Left ventricle myocardium superior (tissue), 1 donor: ENCODE results near the gene LRRC15. TPM values are rescaled to one million over a fixed set of nuclear protein-coding genes. Genes with fewer than 3 reads are reported as not detected.

Source experiments
- ATAC-seq: fragments of 200-7000 bp; cut with Tn5 transposase; one replicate; pipeline ENCODE4 v1.9.1; 2020; ENCODE audit warnings: mild to moderate bottlenecking, moderate library complexity
- DNase-seq: peaks from one replicate; pipeline ENCODE4 v3.0.0-alpha.2; 2020
- intact Hi-C: fragments of 100-400 bp; cut with micrococcal nuclease; formaldehyde crosslinking; loops from one replicate; pipeline ENCODE4 v1.11.0; 2022
- long read RNA-seq: library from polyadenylated mRNA; unstranded; transcript quantifications from one replicate; pipeline ENCODE4 v2.0.0, GENCODE V29; 2021
- total RNA-seq: library from RNA; stranded (reverse); fragmentation: NEBNext Ultra II Directional; extraction: Animal tissue kit (Norgen Biotek cat#: 25700); gene quantifications from one replicate; pipeline ENCODE4 v1.2.1, GENCODE V29; 2021
- donor health status: DM: no; HTN: yes; CAD: no; lungs with severe emphysema.

The LRRC15 gene
- 0.42 TPM for total RNA-seq
- long read RNA-seq, partial matches to known transcripts = 0 of 1 reads
- long read RNA-seq, other reads (novel, unspliced or antisense) = 1 of 1 reads

GRCh38 chr3:194369522-194370279 lies at the start of gene LRRC15:
Gene LRRC15 (minus strand): TSS chr3:194369743. CDS start chr3:194361043, 8,700 bp downstream.
- intact Hi-C loops = no loop called here
- peak; percentile 80 for ATAC-seq
- DNase-seq = peak; percentile 24

- ATAC-seq (no peak), DNase-seq (no peak)
- intact Hi-C loops = no loop called here
Observed at GRCh38 chr3:194418671-194419070, 49.1 kb upstream of the LRRC15 start.

GRCh38 chr3:194407423-194407822 lies 37.9 kb upstream of the LRRC15 start:
- no peak for DNase-seq
- intact Hi-C loops = no loop called here
- no peak for ATAC-seq

GRCh38 chr3:194405766-194406165 lies 36.2 kb upstream of the LRRC15 start:
- intact Hi-C loops = no loop called here
- ATAC-seq = no peak
- no peak for DNase-seq

- ATAC-seq (no peak), DNase-seq (no peak)
- intact Hi-C loops = no loop called here
Observed at GRCh38 chr3:194404365-194405140, 35.0 kb upstream of the LRRC15 start.

GRCh38 chr3:194401868-194402329 lies 32.4 kb upstream of the LRRC15 start:
- DNase-seq (no peak), ATAC-seq (peak; percentile 53)
- intact Hi-C loops = no loop called here

- DNase-seq (no peak), ATAC-seq (no peak)
- intact Hi-C loops = no loop called here
Observed at GRCh38 chr3:194401346-194401745, 31.8 kb upstream of the LRRC15 start.

GRCh38 chr3:194399874-194400411 lies 30.4 kb upstream of the LRRC15 start:
- ATAC-seq = no peak
- intact Hi-C loops = no loop called here
- no peak for DNase-seq

GRCh38 chr3:194399166-194399565 lies 29.6 kb upstream of the LRRC15 start, which contains the start of gene GP5:
Gene GP5 (minus strand): TSS chr3:194399266. CDS start chr3:194398282, 984 bp downstream.
- DNase-seq (no peak), ATAC-seq (no peak)
- intact Hi-C loops = no loop called here

GRCh38 chr3:194397757-194398312 lies 28.3 kb upstream of the LRRC15 start:
- intact Hi-C loops = no loop called here
- DNase-seq = no peak
- peak; percentile 41 for ATAC-seq

GRCh38 chr3:194396859-194397756 lies 27.6 kb upstream of the LRRC15 start:
- peak; percentile 21 for ATAC-seq
- intact Hi-C loops = no loop called here
- DNase-seq = no peak

GRCh38 chr3:194396539-194396858 lies 27.0 kb upstream of the LRRC15 start:
- intact Hi-C loops = no loop called here
- ATAC-seq = no peak
- DNase-seq = no peak

- DNase-seq (peak; percentile 44), ATAC-seq (peak; percentile 77)
- intact Hi-C loops = no loop called here
Observed at GRCh38 chr3:194395778-194396538, 26.4 kb upstream of the LRRC15 start.

GRCh38 chr3:194395212-194395611 lies 25.7 kb upstream of the LRRC15 start:
- intact Hi-C loops = no loop called here
- ATAC-seq (no peak), DNase-seq (no peak)

- no peak for DNase-seq
- intact Hi-C loops = no loop called here
Observed at GRCh38 chr3:194392576-194392975, 23.0 kb upstream of the LRRC15 start.

GRCh38 chr3:194390835-194391234 lies 21.3 kb upstream of the LRRC15 start:
- DNase-seq (no peak), ATAC-seq (no peak)
- intact Hi-C loops = no loop called here

More at GRCh38 chr3:194392576-194392975, 23.0 kb upstream of the LRRC15 start:
- ATAC-seq = no peak

- DNase-seq = no peak
- intact Hi-C loops = no loop called here
- ATAC-seq = no peak
Observed at GRCh38 chr3:194389269-194389668, 19.7 kb upstream of the LRRC15 start.

- DNase-seq (no peak), ATAC-seq (no peak)
- intact Hi-C loops = no loop called here
Observed at GRCh38 chr3:194387926-194388418, 18.4 kb upstream of the LRRC15 start.
